Right lobe of liver (tissue), 4 donors: ENCODE results near the gene MOCOS.

ENCODE experiments used
- CTCF ChIP-seq, 4 donors: fragments of 200-600 bp in 3 of 4; fragments of 450-650 bp in 1 of 4; IDR thresholded peaks; one replicate each; pipeline versions ENCODE4 v1.5.1 to v1.8.0; 2016 to 2022; ENCODE audit warnings: antibody characterized with exemption in 4 of 4, mild to moderate bottlenecking in 2 of 4
- POLR2A ChIP-seq: fragments of 450-650 bp; IDR thresholded peaks from one replicate; pipeline ENCODE4 v1.6.1; 2017; ENCODE audit warnings: antibody characterized with exemption, mild to moderate bottlenecking
- donor health status: DM: no; HTN: no; CAD: no.
- donor health status: DM: no; HTN: no; CAD: no.
- donor health status: DM: no; HTN: yes; CAD: no.

- TF ChIP-seq CTCF (IDR thresholded peaks at IDR 0.05), result no peak
- TF ChIP-seq POLR2A, result no peak
These were observed 122.4 kb downstream of the MOCOS start for GRCh38 chr18:36309436-36310391.
